Measurements from ENCODE around the gene PCDHGB7.

DNA sequence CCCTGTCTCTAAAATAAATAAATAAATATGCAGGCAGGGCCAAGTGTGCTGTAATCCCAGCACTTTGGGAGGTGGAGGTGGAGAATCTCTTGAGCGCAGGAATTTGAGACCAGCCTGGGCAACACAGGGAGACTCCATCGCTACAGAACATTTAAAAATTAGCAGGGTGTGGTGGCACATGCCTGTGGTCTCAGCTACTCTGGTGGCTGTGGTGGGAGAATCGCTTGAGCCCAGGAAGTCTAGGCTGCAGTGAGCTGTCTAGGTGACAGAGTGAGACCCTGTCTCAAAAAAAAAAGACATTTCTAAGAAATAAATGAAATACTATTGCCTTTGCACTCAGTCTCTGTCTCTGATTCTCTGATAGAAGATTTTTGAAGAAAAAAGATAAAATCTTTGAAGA is 5.9 kb upstream of the PCDHGB7 start:
- TF ChIP-seq CTCF (IDR thresholded peaks at IDR 0.05) = no peak
- no peak for TF ChIP-seq EZH2 (IDR thresholded peaks at IDR 0.05)

Data from neural progenitor cell (in vitro differentiated cells).